GM23338 (cell line): ENCODE results near the gene UNC13C. TPM values are rescaled to one million over a fixed set of nuclear protein-coding genes. Genes with fewer than 3 reads are reported as not detected.

Experiments used
- ATAC-seq: fragments of 200-7000 bp; cut with Tn5 transposase; 3 replicates; pipeline ENCODE4 v1.9.1; 2020
- DNase-seq: peaks from one replicate; pipeline ENCODE4 v3.0.0-alpha.2; 2015; ENCODE audit warnings: low spot score
- H2AFZ ChIP-seq: fragments of 200-600 bp; sonication (generic); 2 replicates; pipeline ENCODE4 v1.8.0; 2016; ENCODE audit warnings: antibody characterized with exemption, mild to moderate bottlenecking, moderate library complexity
- H3F3A ChIP-seq: fragments of 200-600 bp; sonication (generic); replicated peaks from 2 replicates; pipeline ENCODE4 v1.8.0; 2017; ENCODE audit warnings: antibody characterized with exemption, mixed run types, low read depth
- H3K27ac ChIP-seq: fragments of 200-600 bp; sonication (generic); 2 replicates; pipeline ENCODE4 v1.6.1; 2016; ENCODE audit warnings: low read depth
- H3K27me3 ChIP-seq: fragments of 200-600 bp; sonication (generic); 2 replicates; pipeline ENCODE4 v1.8.0; 2016; ENCODE audit warnings: mild to moderate bottlenecking, mixed run types, moderate library complexity; ENCODE audit not compliant: insufficient read depth
- H3K36me3 ChIP-seq: fragments of 200-600 bp; sonication (generic); 2 replicates; pipeline ENCODE4 v1.8.0; 2016; ENCODE audit warnings: mild to moderate bottlenecking; ENCODE audit not compliant: insufficient read depth
- H3K4me1 ChIP-seq: fragments of 200-600 bp; sonication (generic); 2 replicates; pipeline ENCODE4 v1.8.0; 2016; ENCODE audit warnings: mild to moderate bottlenecking, moderate library complexity; ENCODE audit not compliant: insufficient read depth
- H3K4me2 ChIP-seq: fragments of 200-600 bp; sonication (generic); 2 replicates; pipeline ENCODE4 v1.7.1; 2017; ENCODE audit warnings: mixed run types
- H3K4me3 ChIP-seq: fragments of 200-600 bp; sonication (generic); 2 replicates; pipeline ENCODE4 v1.6.1; 2016; ENCODE audit warnings: mixed run types
- H3K79me2 ChIP-seq: fragments of 200-600 bp; sonication (generic); replicated peaks from 2 replicates; pipeline ENCODE4 v1.8.0; 2017; ENCODE audit warnings: mild to moderate bottlenecking; ENCODE audit not compliant: insufficient read depth
- H3K9me2 ChIP-seq: fragments of 200-600 bp; sonication (generic); 2 replicates; pipeline ENCODE4 v1.8.0; 2017; ENCODE audit not compliant: insufficient read depth
- H4K20me1 ChIP-seq: fragments of 200-600 bp; sonication (generic); replicated peaks from 2 replicates; pipeline ENCODE4 v1.8.0; 2017; ENCODE audit warnings: mild to moderate bottlenecking; ENCODE audit not compliant: insufficient read depth
- H3K27ac Mint-ChIP-seq: 2 replicates; pipeline ENCODE4 v1.8.0; 2020; ENCODE audit warnings: inconsistent platforms, mild to moderate bottlenecking, moderate library complexity, mixed read lengths
- H3K27me3 Mint-ChIP-seq: 3 replicates; pipeline ENCODE4 v1.8.0; 2022; ENCODE audit warnings: low read depth, mild to moderate bottlenecking, moderate library complexity, mixed read lengths, inconsistent platforms; ENCODE audit not compliant: insufficient read depth, poor library complexity
- H3K36me3 Mint-ChIP-seq: 3 replicates; pipeline ENCODE4 v1.8.0; 2021; ENCODE audit warnings: low read depth, mild to moderate bottlenecking, inconsistent platforms, moderate library complexity, mixed read lengths
- H3K4me1 Mint-ChIP-seq: 3 replicates; pipeline ENCODE4 v1.8.0; 2020; ENCODE audit warnings: mild to moderate bottlenecking, inconsistent platforms, mixed read lengths
- H3K4me3 Mint-ChIP-seq: 3 replicates; pipeline ENCODE4 v1.8.0; 2021; ENCODE audit warnings: moderate library complexity, mild to moderate bottlenecking, inconsistent platforms, mixed read lengths
- H3K9me3 Mint-ChIP-seq: 3 replicates; pipeline ENCODE4 v1.8.0; 2020; ENCODE audit warnings: moderate library complexity, mild to moderate bottlenecking, inconsistent platforms, mixed read lengths
- CREB1 ChIP-seq: fragments of 250-450 bp; sonication (Bioruptor Pico); IDR thresholded peaks from 2 replicates; pipeline ENCODE4 v1.5.0; 2020; ENCODE audit warnings: low read depth, mild to moderate bottlenecking, moderate library complexity
- ETS1 ChIP-seq: IDR thresholded peaks from 2 replicates; pipeline ENCODE4 v1.6.1; 2016; ENCODE audit warnings: antibody characterized with exemption
- EZH2 ChIP-seq: fragments of 200-600 bp; sonication (generic); IDR thresholded peaks from one replicate; pipeline ENCODE4 v1.8.0; 2017; ENCODE audit warnings: antibody characterized with exemption, mild to moderate bottlenecking, low read depth; ENCODE audit not compliant: unreplicated experiment
- EZH2phosphoT487 ChIP-seq: fragments of 200-600 bp; sonication (generic); IDR thresholded peaks from one replicate; pipeline ENCODE4 v1.8.1; 2018; ENCODE audit warnings: antibody characterized with exemption; ENCODE audit not compliant: unreplicated experiment
- JUNB ChIP-seq: IDR thresholded peaks from one replicate; pipeline ENCODE4 v1.6.1; 2016; ENCODE audit warnings: antibody characterized with exemption; ENCODE audit not compliant: unreplicated experiment
- NANOG ChIP-seq: IDR thresholded peaks from 2 replicates; pipeline ENCODE4 v1.6.1; 2016; ENCODE audit warnings: antibody characterized with exemption, borderline replicate concordance
- POLR2AphosphoS5 ChIP-seq: IDR thresholded peaks from 2 replicates; pipeline ENCODE4 v1.6.1; 2016; ENCODE audit warnings: antibody characterized with exemption, low read depth
- STAT1 ChIP-seq: IDR thresholded peaks from one replicate; pipeline ENCODE4 v1.6.1; 2016; ENCODE audit warnings: antibody characterized with exemption; ENCODE audit not compliant: unreplicated experiment
- ZNF114 ChIP-seq: fragments of 250-450 bp; sonication (Bioruptor Pico); IDR thresholded peaks from 2 replicates; pipeline ENCODE4 v1.5.0; 2020; ENCODE audit warnings: mild to moderate bottlenecking, moderate library complexity
- ZNF331 ChIP-seq: fragments of 250-450 bp; sonication (Bioruptor Pico); IDR thresholded peaks from 2 replicates; pipeline ENCODE4 v1.5.0; 2020; ENCODE audit warnings: low read depth, mild to moderate bottlenecking, moderate library complexity
- polyA plus RNA-seq: library from polyadenylated mRNA; unstranded; fragments of >200 nt; fragmentation: Nextera tagmentation; extraction: Ambion mirVana; gene quantifications from 2 replicates; pipeline ENCODE4 v1.2.1, GENCODE V29; 2016
- total RNA-seq: library from RNA; depleted of rRNA; stranded (reverse); fragments of >200 nt; shearing (Covaris generic); gene quantifications from 2 replicates; pipeline ENCODE4 v1.2.3, GENCODE V29; 2014
- TF ChIP-seq, protein P1 (sequence below): fragments of 250-450 bp; sonication (Bioruptor Pico); IDR thresholded peaks from 2 replicates; pipeline ENCODE4 v1.5.0; 2020; ENCODE audit warnings: mild to moderate bottlenecking, moderate library complexity
- TF ChIP-seq, protein P2 (sequence below), 2 experiments: fragments of 200-600 bp in 1 of 2; sonication (generic) in 1 of 2; conservative IDR thresholded peaks; 2 replicates each; pipeline versions ENCODE4 v1.5.1 to v1.6.1; 2016 to 2017; ENCODE audit warnings: antibody characterized with exemption in 2 of 2, low read depth in 2 of 2, mild to moderate bottlenecking in 2 of 2, moderate library complexity in 1 of 2
- TF ChIP-seq, protein P3 (sequence below): IDR thresholded peaks from one replicate; pipeline ENCODE4 v1.6.1; 2018; ENCODE audit warnings: antibody characterized with exemption; ENCODE audit not compliant: unreplicated experiment

UNC13C gene
- total and polyA plus RNA-seq, 2 experiments from 2014 or later, result 0.03 TPM; not detected in 1

GRCh38 chr15:54064365-54064764, 86.1 kb downstream of the UNC13C start:
- no peak overlapping the region for H3K4me3 Mint-ChIP-seq
- ATAC-seq, result no peak
- no peaks in the 10 kb centered on the region for H3K79me2 ChIP-seq

More at GRCh38 chr15:54064365-54064764, 86.1 kb downstream of the UNC13C start:
- no peak for TF ChIP-seq POLR2AphosphoS5
- TF ChIP-seq CREB1 (CRISPR knock-in tag), result no peak
- TF ChIP-seq EZH2phosphoT487, result no peak
- TF ChIP-seq ZNF114, result no peak
- TF ChIP-seq NANOG, result no peak
- TF ChIP-seq ETS1, result no peak
- TF ChIP-seq, protein P1, sequence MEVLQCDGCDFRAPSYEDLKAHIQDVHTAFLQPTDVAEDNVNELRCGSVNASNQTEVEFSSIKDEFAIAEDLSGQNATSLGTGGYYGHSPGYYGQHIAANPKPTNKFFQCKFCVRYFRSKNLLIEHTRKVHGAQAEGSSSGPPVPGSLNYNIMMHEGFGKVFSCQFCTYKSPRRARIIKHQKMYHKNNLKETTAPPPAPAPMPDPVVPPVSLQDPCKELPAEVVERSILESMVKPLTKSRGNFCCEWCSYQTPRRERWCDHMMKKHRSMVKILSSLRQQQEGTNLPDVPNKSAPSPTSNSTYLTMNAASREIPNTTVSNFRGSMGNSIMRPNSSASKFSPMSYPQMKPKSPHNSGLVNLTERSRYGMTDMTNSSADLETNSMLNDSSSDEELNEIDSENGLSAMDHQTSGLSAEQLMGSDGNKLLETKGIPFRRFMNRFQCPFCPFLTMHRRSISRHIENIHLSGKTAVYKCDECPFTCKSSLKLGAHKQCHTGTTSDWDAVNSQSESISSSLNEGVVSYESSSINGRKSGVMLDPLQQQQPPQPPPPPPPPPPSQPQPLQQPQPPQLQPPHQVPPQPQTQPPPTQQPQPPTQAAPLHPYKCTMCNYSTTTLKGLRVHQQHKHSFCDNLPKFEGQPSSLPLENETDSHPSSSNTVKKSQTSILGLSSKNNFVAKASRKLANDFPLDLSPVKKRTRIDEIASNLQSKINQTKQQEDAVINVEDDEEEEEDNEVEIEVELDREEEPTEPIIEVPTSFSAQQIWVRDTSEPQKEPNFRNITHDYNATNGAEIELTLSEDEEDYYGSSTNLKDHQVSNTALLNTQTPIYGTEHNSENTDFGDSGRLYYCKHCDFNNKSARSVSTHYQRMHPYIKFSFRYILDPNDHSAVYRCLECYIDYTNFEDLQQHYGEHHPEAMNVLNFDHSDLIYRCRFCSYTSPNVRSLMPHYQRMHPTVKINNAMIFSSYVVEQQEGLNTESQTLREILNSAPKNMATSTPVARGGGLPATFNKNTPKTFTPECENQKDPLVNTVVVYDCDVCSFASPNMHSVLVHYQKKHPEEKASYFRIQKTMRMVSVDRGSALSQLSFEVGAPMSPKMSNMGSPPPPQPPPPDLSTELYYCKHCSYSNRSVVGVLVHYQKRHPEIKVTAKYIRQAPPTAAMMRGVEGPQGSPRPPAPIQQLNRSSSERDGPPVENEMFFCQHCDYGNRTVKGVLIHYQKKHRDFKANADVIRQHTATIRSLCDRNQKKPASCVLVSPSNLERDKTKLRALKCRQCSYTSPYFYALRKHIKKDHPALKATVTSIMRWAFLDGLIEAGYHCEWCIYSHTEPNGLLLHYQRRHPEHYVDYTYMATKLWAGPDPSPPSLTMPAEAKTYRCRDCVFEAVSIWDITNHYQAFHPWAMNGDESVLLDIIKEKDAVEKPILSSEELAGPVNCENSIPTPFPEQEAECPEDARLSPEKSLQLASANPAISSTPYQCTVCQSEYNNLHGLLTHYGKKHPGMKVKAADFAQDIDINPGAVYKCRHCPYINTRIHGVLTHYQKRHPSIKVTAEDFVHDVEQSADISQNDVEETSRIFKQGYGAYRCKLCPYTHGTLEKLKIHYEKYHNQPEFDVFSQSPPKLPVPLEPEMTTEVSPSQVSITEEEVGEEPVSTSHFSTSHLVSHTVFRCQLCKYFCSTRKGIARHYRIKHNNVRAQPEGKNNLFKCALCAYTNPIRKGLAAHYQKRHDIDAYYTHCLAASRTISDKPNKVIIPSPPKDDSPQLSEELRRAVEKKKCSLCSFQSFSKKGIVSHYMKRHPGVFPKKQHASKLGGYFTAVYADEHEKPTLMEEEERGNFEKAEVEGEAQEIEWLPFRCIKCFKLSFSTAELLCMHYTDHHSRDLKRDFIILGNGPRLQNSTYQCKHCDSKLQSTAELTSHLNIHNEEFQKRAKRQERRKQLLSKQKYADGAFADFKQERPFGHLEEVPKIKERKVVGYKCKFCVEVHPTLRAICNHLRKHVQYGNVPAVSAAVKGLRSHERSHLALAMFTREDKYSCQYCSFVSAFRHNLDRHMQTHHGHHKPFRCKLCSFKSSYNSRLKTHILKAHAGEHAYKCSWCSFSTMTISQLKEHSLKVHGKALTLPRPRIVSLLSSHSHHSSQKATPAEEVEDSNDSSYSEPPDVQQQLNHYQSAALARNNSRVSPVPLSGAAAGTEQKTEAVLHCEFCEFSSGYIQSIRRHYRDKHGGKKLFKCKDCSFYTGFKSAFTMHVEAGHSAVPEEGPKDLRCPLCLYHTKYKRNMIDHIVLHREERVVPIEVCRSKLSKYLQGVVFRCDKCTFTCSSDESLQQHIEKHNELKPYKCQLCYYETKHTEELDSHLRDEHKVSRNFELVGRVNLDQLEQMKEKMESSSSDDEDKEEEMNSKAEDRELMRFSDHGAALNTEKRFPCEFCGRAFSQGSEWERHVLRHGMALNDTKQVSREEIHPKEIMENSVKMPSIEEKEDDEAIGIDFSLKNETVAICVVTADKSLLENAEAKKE, result no peak
- TF ChIP-seq STAT1, result no peak
- TF ChIP-seq EZH2, result no peak
- TF ChIP-seq ZNF331 (CRISPR knock-in tag), result no peak
- TF ChIP-seq, protein P2, sequence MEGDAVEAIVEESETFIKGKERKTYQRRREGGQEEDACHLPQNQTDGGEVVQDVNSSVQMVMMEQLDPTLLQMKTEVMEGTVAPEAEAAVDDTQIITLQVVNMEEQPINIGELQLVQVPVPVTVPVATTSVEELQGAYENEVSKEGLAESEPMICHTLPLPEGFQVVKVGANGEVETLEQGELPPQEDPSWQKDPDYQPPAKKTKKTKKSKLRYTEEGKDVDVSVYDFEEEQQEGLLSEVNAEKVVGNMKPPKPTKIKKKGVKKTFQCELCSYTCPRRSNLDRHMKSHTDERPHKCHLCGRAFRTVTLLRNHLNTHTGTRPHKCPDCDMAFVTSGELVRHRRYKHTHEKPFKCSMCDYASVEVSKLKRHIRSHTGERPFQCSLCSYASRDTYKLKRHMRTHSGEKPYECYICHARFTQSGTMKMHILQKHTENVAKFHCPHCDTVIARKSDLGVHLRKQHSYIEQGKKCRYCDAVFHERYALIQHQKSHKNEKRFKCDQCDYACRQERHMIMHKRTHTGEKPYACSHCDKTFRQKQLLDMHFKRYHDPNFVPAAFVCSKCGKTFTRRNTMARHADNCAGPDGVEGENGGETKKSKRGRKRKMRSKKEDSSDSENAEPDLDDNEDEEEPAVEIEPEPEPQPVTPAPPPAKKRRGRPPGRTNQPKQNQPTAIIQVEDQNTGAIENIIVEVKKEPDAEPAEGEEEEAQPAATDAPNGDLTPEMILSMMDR (conservative IDR thresholded peaks at IDR 0.05; ENCODE audit: low read depth in 2 of 2), result no peak
- TF ChIP-seq, protein P3, sequence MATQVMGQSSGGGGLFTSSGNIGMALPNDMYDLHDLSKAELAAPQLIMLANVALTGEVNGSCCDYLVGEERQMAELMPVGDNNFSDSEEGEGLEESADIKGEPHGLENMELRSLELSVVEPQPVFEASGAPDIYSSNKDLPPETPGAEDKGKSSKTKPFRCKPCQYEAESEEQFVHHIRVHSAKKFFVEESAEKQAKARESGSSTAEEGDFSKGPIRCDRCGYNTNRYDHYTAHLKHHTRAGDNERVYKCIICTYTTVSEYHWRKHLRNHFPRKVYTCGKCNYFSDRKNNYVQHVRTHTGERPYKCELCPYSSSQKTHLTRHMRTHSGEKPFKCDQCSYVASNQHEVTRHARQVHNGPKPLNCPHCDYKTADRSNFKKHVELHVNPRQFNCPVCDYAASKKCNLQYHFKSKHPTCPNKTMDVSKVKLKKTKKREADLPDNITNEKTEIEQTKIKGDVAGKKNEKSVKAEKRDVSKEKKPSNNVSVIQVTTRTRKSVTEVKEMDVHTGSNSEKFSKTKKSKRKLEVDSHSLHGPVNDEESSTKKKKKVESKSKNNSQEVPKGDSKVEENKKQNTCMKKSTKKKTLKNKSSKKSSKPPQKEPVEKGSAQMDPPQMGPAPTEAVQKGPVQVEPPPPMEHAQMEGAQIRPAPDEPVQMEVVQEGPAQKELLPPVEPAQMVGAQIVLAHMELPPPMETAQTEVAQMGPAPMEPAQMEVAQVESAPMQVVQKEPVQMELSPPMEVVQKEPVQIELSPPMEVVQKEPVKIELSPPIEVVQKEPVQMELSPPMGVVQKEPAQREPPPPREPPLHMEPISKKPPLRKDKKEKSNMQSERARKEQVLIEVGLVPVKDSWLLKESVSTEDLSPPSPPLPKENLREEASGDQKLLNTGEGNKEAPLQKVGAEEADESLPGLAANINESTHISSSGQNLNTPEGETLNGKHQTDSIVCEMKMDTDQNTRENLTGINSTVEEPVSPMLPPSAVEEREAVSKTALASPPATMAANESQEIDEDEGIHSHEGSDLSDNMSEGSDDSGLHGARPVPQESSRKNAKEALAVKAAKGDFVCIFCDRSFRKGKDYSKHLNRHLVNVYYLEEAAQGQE, result no peak
- no peak for TF ChIP-seq JUNB
- H3K36me3 Mint-ChIP-seq, result no peaks in the 10 kb centered on the region
- H3K36me3 ChIP-seq, result 0 out of 2 replicates have a peak, but pooled peaks cover 3% of the 10 kb centered on the region
- no peaks in the 10 kb centered on the region for H3F3A ChIP-seq
- H3K27me3 Mint-ChIP-seq, result no peaks in the 10 kb centered on the region
- H3K4me3 ChIP-seq, result no peak overlapping the region
- DNase-seq, result no peak
- H4K20me1 ChIP-seq, result no peaks in the 10 kb centered on the region
- H3K4me1 Mint-ChIP-seq, result no peaks in the 10 kb centered on the region
- no peaks in the 10 kb centered on the region for H3K27me3 ChIP-seq
- H2AFZ ChIP-seq, result no peak overlapping the region
- H3K4me2 ChIP-seq, result no peak overlapping the region
- H3K9me2 ChIP-seq, result no peaks in the 10 kb centered on the region
- no peak overlapping the region for H3K27ac Mint-ChIP-seq
- H3K9me3 Mint-ChIP-seq, result peaks cover 36% of the 10 kb centered on the region
- H3K4me1 ChIP-seq, result no peaks in the 10 kb centered on the region
- no peak overlapping the region for H3K27ac ChIP-seq
